Naive B cell (primary cell): ENCODE measurements around the gene ZDHHC11B. TPM values are rescaled to one million over a fixed set of nuclear protein-coding genes. Genes with fewer than 3 reads are reported as not detected.
"Not testable (repeated sequence)": the region's sequence is repeated elsewhere in the genome, so short reads cannot be mapped to it uniquely, and the experiment has no call there.

Experiments used
- ATAC-seq, 2 donors: fragments of 150-1000 bp; cut with Tn5 transposase; 2 replicates each; pipeline ENCODE4 v1.10.0; 2021; ENCODE audit warnings: low read depth in 2 of 2, mild to moderate bottlenecking in 2 of 2, moderate library complexity in 2 of 2
- DNase-seq: peaks from one replicate; pipeline ENCODE4 v3.0.0; 2022
- H3K27ac Mint-ChIP-seq, 6 donors: one replicate each; pipeline ENCODE4 v1.8.0; 2020 to 2022; ENCODE audit warnings: mild to moderate bottlenecking in 6 of 6, mixed read lengths in 6 of 6, moderate library complexity in 5 of 6, inconsistent platforms in 2 of 6
- H3K27me3 Mint-ChIP-seq, 3 donors: one replicate each; pipeline ENCODE4 v1.8.0; 2021 to 2022; ENCODE audit warnings: mixed read lengths in 3 of 3, mild to moderate bottlenecking in 1 of 3
- H3K36me3 Mint-ChIP-seq, 2 donors: one replicate each; pipeline ENCODE4 v1.8.0; 2020 to 2022; ENCODE audit warnings: mixed read lengths in 2 of 2, inconsistent platforms in 1 of 2, mild to moderate bottlenecking in 1 of 2
- H3K4me1 Mint-ChIP-seq, 3 donors: one replicate each; pipeline ENCODE4 v1.8.0; 2020 to 2022; ENCODE audit warnings: mixed read lengths in 3 of 3, inconsistent platforms in 1 of 3, mild to moderate bottlenecking in 1 of 3, moderate library complexity in 1 of 3
- H3K4me3 Mint-ChIP-seq, 8 donors: one replicate each; pipeline ENCODE4 v1.8.0; 2020 to 2022; ENCODE audit warnings: mild to moderate bottlenecking in 8 of 8, mixed read lengths in 8 of 8, moderate library complexity in 8 of 8, inconsistent platforms in 2 of 8
- H3K9me3 Mint-ChIP-seq, 7 donors: one replicate each; pipeline ENCODE4 v1.8.0; 2020 to 2022; ENCODE audit warnings: mixed read lengths in 7 of 7, mild to moderate bottlenecking in 5 of 7, inconsistent platforms in 2 of 7, moderate library complexity in 1 of 7
- polyA plus RNA-seq, 6 donors: library from polyadenylated mRNA; unstranded; fragments of 300-500 nt; fragmentation: Illumina TruSeq; gene quantifications; one replicate each; pipeline ENCODE4 v1.2.3, GENCODE V29; 2021; ENCODE audit warnings: low read depth in 6 of 6

Gene ZDHHC11B
- polyA plus RNA-seq, 6 donors from 2014 or later = not detected

- not testable (repeated sequence) for H3K27ac Mint-ChIP-seq, H3K36me3 Mint-ChIP-seq
These were observed 5.6 kb downstream of the ZDHHC11B start for GRCh38 chr5:778967-779366.

GRCh38 chr5:778421-778820, 6.1 kb downstream of the ZDHHC11B start:
- H3K36me3 Mint-ChIP-seq, DNase-seq, H3K4me1 Mint-ChIP-seq, H3K4me3 Mint-ChIP-seq, H3K9me3 Mint-ChIP-seq, H3K27ac Mint-ChIP-seq, ATAC-seq: not testable (repeated sequence)
- peaks cover 0 to 20% (median 0%) of the 10 kb centered on the region in 3 donors for H3K27me3 Mint-ChIP-seq

More at GRCh38 chr5:778967-779366, 5.6 kb downstream of the ZDHHC11B start:
- H3K4me1 Mint-ChIP-seq, DNase-seq, ATAC-seq, H3K9me3 Mint-ChIP-seq: not testable (repeated sequence)
- Mint-ChIP-seq H3K27me3 (peaks cover 0 to 25% (median 0%) of the 10 kb centered on the region in 3 donors), H3K4me3 (peak overlapping the region in 1 of 8 donors; percentile 15)

- no peak for ATAC-seq
- Mint-ChIP-seq H3K27me3 (peaks cover 0 to 19% (median 0%) of the 10 kb centered on the region in 3 donors), H3K9me3 (peaks cover 0 to 6% (median 0%) of the 10 kb centered on the region in 7 donors), H3K27ac (no peak overlapping the region), H3K4me1 (no peaks in the 10 kb centered on the region), H3K4me3 (no peak overlapping the region), H3K36me3 (no peaks in the 10 kb centered on the region)
- DNase-seq = no peak
These were observed 6.8 kb downstream of the ZDHHC11B start for GRCh38 chr5:777756-778161.

GRCh38 chr5:776862-777711, 7.4 kb downstream of the ZDHHC11B start:
- H3K27ac Mint-ChIP-seq = peak overlapping the region in 1 of 6 donors; percentile 57
- H3K9me3 Mint-ChIP-seq = peaks cover 0 to 6% (median 0%) of the 10 kb centered on the region in 7 donors
- peaks cover 0 to 19% (median 0%) of the 10 kb centered on the region in 3 donors for H3K27me3 Mint-ChIP-seq
- no peaks in the 10 kb centered on the region for H3K4me1 Mint-ChIP-seq
- H3K36me3 Mint-ChIP-seq = no peaks in the 10 kb centered on the region
- peak overlapping the region in 1 of 8 donors; percentile 33 for H3K4me3 Mint-ChIP-seq
- ATAC-seq (no peak), DNase-seq (no peak)

- Mint-ChIP-seq H3K4me3 (no peak overlapping the region), H3K9me3 (peaks cover 0 to 6% (median 0%) of the 10 kb centered on the region in 7 donors), H3K27me3 (peaks cover 0 to 19% (median 0%) of the 10 kb centered on the region in 3 donors), H3K4me1 (no peaks in the 10 kb centered on the region), H3K36me3 (no peaks in the 10 kb centered on the region), H3K27ac (peak overlapping the region in 1 of 6 donors; percentile 15)
- ATAC-seq (no peak), DNase-seq (no peak)
These were observed 8.3 kb downstream of the ZDHHC11B start for GRCh38 chr5:775961-776861.

GRCh38 chr5:775595-775960, 9.0 kb downstream of the ZDHHC11B start:
- H3K4me1 Mint-ChIP-seq = not testable (repeated sequence)

GRCh38 chr5:774854-775505, 9.5 kb downstream of the ZDHHC11B start:
- not testable (repeated sequence) for H3K36me3 Mint-ChIP-seq, H3K9me3 Mint-ChIP-seq, H3K27ac Mint-ChIP-seq, H3K4me1 Mint-ChIP-seq, DNase-seq, ATAC-seq, H3K4me3 Mint-ChIP-seq
- H3K27me3 Mint-ChIP-seq = peaks cover 0 to 13% (median 0%) of the 10 kb centered on the region in 3 donors

More at GRCh38 chr5:775595-775960, 9.0 kb downstream of the ZDHHC11B start:
- not testable (repeated sequence) for H3K36me3 Mint-ChIP-seq, H3K9me3 Mint-ChIP-seq, H3K4me3 Mint-ChIP-seq, DNase-seq, H3K27ac Mint-ChIP-seq, ATAC-seq
- H3K27me3 Mint-ChIP-seq = peaks cover 0 to 17% (median 0%) of the 10 kb centered on the region in 3 donors

GRCh38 chr5:774304-774703, 10.2 kb downstream of the ZDHHC11B start:
- not testable (repeated sequence) for H3K4me1 Mint-ChIP-seq, H3K9me3 Mint-ChIP-seq, H3K27ac Mint-ChIP-seq, H3K36me3 Mint-ChIP-seq, H3K4me3 Mint-ChIP-seq, ATAC-seq, DNase-seq
- H3K27me3 Mint-ChIP-seq = peaks cover 0 to 13% (median 0%) of the 10 kb centered on the region in 3 donors

- H3K27ac Mint-ChIP-seq = no peak overlapping the region
- ATAC-seq (no peak), DNase-seq (no peak)
- peaks cover 0 to 13% (median 0%) of the 10 kb centered on the region in 3 donors for H3K27me3 Mint-ChIP-seq
- no peaks in the 10 kb centered on the region for H3K36me3 Mint-ChIP-seq
- no peaks in the 10 kb centered on the region for H3K4me1 Mint-ChIP-seq
- H3K4me3 Mint-ChIP-seq = no peak overlapping the region
- H3K9me3 Mint-ChIP-seq = peaks cover 0 to 6% (median 0%) of the 10 kb centered on the region in 7 donors
These were observed 10.8 kb downstream of the ZDHHC11B start for GRCh38 chr5:773517-774264.

GRCh38 chr5:772931-773330, 11.6 kb downstream of the ZDHHC11B start:
- not testable (repeated sequence) for H3K36me3 Mint-ChIP-seq, H3K9me3 Mint-ChIP-seq, ATAC-seq, H3K4me1 Mint-ChIP-seq, H3K27me3 Mint-ChIP-seq, DNase-seq, H3K4me3 Mint-ChIP-seq
- H3K27ac Mint-ChIP-seq = peak overlapping the region in 1 of 6 donors; percentile 44

GRCh38 chr5:772547-772890, 12.0 kb downstream of the ZDHHC11B start:
- not testable (repeated sequence) for ATAC-seq, H3K4me3 Mint-ChIP-seq, H3K27ac Mint-ChIP-seq, H3K36me3 Mint-ChIP-seq, DNase-seq, H3K9me3 Mint-ChIP-seq, H3K27me3 Mint-ChIP-seq, H3K4me1 Mint-ChIP-seq

GRCh38 chr5:771841-772546, 12.5 kb downstream of the ZDHHC11B start:
- H3K27me3 Mint-ChIP-seq, H3K27ac Mint-ChIP-seq, DNase-seq, H3K4me3 Mint-ChIP-seq, H3K36me3 Mint-ChIP-seq, ATAC-seq, H3K4me1 Mint-ChIP-seq, H3K9me3 Mint-ChIP-seq: not testable (repeated sequence)
